Activated T-cell treated with anti-CD3 and anti-CD28 coated beads, Interleukin-2, amount 50 U/mL, for 48 hours (primary cell): ENCODE data around the gene KCTD19.

Experiments
- DNase-seq, 2 experiments: peaks; one replicate each; pipeline ENCODE4 v3.0.0-alpha.2; 2020

The KCTD19 gene

DNA sequence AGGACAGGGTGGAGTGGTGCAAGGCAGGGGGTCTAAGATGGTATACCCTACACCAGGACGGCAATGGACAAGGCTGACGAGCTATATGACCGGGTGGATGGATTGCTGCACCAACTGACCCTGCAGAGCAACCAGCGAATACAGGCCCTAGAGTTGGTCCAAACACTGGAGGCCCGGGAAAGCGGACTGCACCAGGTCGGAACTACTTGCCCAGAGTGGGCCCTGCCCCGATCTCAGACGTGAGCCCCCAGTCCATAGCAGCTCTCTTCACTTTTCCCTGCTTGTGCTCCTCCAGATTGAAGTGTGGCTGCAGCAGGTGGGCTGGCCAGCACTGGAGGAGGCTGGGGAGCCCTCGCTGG lies 44.1 kb downstream of the KCTD19 start:
- DNase-seq = no peak

DNA sequence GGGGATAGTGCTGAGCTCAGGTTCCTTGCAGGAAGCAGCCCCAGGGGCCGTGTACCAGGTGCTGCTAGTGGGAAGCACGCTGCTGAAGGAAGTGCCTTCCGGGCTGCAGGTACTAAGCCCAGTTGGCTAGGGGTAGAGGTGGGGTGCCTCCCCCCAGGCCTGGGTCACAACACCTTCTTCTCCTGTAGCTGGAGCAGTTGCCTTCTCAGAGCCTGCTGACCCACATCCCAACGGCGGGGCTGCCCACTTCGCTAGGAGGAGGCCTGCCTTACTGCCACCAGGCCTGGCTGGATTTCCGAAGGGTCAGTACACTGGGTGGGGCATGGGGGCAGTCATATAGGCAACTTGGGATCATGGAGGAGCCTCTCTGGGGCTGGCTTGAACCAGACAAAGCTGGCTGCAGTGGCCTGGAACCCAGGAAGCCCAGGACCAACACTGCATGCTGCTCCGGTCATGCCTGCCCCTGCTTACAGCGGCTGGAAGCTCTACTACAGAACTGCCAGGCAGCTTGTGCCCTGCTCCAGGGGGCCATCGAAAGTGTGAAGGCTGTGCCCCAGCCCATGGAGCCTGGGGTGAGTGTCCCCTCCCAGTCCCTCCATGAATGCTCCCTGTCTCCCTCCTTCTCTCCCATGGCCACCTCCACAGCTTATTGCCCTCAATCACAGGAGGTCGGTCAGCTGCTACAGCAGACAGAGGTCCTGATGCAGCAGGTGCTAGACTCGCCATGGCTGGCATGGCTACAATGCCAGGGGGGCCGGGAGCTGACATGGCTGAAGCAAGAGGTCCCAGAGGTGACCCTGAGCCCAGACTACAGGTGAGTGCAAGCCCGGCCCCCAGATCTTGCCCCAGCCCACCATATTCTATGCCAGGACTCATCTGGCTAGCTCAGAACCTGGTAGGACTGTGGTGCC lies 44.8 kb downstream of the KCTD19 start:
- DNase-seq = no peak

DNA sequence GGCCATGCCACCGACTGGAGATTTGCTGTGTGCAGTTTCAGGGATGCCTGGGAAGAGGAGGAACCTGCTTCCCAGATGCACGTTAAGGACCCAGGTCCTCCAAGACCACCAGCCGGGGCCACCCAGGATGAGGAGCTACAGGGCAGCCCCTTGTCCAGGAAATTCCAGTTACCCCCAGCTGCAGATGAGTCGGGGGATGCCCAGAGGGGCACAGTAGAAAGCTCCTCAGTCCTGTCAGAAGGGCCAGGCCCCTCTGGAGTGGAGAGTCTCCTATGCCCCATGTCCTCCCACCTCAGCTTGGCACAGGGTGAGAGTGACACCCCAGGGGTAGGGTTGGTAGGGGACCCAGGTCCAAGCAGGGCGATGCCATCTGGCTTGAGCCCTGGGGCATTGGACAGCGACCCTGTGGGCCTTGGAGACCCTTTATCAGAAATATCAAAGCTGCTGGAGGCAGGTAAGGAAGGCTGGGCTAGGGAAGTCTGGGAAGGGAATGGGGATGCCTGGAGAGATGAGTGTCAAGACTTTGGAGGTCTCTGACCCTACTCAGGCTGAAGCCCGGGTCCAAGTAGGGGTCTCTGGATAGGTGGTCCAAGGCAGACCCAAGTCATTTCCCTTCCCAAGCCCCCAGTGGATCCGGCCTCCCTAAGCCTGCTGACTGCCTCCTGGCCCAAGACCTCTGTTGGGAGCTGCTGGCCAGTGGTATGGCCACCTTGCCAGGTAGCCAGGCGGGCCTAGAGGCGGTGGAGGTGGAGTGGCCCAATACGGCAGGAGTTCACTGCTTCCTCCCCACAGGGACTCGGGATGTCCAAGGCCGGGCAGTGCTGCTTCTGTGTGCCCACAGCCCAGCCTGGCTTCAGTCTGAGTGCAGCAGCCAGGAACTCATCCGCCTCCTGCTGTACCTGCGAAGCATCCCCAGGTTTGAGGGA lies 46.2 kb downstream of the KCTD19 start:
- no peak for DNase-seq

- DNase-seq = peak in 1 of 2 experiments; percentile 92
These were observed 47.0 kb downstream of the KCTD19 start, which contains the start of gene PLEKHG4 for GRCh38 chr16:67279296-67280089. Gene PLEKHG4, plus strand, starts transcription at chr16:67279532. Its CDS starts 513 bp downstream, at chr16:67280045.

DNA sequence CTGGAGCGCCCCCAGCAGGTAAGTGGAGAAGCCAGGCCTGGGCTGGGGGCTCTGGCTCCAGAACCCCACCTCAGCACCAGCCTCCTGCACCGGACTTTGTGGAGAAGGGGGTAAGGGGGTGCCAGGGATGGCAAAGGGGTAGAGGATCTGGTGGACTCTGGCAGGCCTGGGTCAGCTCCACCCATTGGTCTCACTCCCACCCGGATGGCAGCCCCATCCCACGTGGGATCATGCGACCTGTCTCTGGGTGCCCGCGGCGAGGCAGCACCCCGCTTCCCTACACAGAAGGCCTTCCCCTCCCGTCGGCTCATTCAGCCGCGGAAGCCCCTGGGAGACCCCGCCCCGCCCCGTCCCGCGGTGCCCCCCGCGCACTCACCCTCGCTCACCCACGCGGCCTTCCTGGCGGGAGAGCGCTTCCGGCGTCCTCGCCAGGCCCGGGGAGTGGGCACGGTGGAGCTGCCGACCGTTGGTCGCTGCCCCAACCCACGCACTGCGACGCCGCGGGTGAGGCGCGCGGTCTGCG lies 47.7 kb downstream of the KCTD19 start:
- DNase-seq = peak in 1 of 2 experiments; percentile 85

GRCh38 chr16:67277999-67278772 lies 48.4 kb downstream of the KCTD19 start:
- no peak for DNase-seq

- peak; percentile 40 to 51 for DNase-seq
These were observed 49.1 kb downstream of the KCTD19 start for GRCh38 chr16:67277294-67277998.

GRCh38 chr16:67275321-67275720 lies 51.2 kb downstream of the KCTD19 start:
- no peak for DNase-seq

DNA sequence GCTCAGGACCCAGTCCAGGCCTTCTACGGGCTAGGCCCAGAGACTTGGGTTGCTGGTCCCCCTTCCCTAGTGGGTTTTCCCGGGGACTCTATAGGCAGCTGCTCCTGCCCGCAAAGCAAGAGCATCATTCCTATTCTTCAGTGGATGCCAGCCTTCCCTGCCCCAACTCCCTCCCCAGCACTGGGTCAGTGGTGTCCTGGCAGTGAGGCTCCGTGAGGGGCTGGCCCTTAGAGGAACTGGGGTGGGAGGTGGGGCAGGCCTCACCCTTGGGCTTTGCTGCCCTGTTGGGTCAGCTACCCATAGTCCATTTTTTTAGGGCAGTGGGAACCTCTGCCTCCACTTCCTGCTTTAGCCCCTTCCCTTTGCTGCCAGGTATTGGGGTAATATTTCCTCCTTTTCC lies 55.1 kb downstream of the KCTD19 start:
- DNase-seq = no peak

- DNase-seq = no peak
These were observed 55.6 kb downstream of the KCTD19 start for GRCh38 chr16:67270931-67271338.

DNA sequence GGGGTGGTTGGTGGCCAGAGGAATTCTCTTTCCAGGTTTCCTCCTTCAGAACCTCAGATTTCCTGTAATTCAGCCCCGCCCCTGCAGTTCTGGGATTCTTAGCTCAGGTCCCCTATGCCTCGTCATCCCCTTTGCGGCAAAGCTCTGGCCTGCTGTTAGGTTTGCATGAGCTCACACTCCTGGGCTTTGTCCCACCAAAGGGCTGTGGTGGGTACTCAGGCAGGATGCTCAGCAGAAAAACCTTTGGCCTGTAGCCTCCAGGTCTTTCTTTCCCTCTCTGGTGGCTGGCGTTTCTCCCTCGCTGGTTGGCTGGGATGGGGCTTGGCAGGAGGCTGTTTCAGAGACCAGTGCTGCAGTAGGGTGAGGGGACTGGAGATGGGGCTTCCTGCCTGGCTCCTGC lies 56.8 kb downstream of the KCTD19 start:
- DNase-seq = no peak

DNA sequence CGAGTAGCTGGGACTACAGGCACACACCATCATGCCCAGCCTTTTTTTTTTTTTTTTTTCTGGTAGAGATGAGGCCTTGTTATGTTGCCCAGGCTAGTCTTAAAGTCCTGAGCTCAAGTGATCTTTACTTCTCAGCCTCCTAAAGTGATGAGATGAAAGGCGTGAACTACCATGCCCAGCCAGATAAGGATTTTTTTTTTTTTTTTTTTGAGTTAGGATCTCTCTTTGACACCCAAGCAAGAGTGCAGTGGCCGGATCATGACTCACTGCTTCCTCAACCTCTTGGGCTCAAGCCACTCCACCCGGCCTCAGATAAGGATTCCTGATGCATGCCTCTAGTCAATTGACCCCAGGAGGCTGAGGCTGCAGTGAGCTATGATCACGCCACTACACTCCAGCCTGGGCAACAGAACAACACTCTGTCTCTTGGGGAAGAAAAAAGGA lies 58.4 kb downstream of the KCTD19 start:
- DNase-seq = no peak

DNA sequence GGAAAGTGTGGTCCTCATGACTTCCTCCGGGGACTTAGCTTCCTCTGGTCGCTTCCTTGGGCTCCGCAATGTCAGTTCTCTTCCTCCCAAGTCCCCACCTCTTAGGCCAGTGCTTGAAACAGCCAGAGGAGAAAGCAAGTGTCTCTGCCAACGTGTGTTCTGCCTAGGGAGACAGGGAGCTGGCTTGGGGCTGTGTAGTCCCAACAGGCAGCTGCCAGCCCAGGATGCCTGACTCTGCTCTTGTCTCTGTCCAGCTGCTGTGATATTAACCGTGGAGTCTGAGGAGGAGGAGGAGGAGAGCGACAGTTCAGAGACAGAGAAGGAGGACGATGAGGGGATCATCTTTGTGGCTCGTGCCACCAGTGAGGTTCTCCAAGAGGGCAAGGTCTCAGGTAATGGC lies 60.7 kb downstream of the KCTD19 start:
- DNase-seq = no peak

- DNase-seq = no peak
These were observed 61.7 kb downstream of the KCTD19 start for GRCh38 chr16:67264866-67265265.

- DNase-seq = no peak
These were observed 62.3 kb downstream of the KCTD19 start for GRCh38 chr16:67264277-67264676.

DNA sequence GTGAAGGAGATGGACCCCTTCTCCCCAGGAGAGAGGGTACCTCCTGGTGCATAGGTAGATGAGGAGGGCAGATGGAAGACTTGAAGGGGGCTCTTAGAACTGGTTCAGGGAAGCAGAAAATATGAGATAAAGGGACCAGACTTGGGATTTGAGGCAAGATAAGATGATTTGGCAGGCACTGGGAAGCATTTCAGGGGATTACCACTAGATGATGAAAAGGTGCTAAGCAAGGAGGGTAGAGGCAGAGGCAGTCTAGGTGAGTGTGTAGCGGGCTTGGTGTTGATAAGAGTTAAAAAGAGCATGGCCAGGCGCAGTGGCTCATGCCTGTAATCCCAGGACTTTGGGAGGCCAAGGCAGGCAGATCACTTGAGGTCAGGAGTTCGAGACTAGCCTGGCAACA lies 63.3 kb downstream of the KCTD19 start:
- DNase-seq = no peak

- peak in 1 of 2 experiments; percentile 37 for DNase-seq
These were observed 66.0 kb downstream of the KCTD19 start for GRCh38 chr16:67260426-67261063.

GRCh38 chr16:67259705-67260104 lies 66.8 kb downstream of the KCTD19 start:
- no peak for DNase-seq

DNA sequence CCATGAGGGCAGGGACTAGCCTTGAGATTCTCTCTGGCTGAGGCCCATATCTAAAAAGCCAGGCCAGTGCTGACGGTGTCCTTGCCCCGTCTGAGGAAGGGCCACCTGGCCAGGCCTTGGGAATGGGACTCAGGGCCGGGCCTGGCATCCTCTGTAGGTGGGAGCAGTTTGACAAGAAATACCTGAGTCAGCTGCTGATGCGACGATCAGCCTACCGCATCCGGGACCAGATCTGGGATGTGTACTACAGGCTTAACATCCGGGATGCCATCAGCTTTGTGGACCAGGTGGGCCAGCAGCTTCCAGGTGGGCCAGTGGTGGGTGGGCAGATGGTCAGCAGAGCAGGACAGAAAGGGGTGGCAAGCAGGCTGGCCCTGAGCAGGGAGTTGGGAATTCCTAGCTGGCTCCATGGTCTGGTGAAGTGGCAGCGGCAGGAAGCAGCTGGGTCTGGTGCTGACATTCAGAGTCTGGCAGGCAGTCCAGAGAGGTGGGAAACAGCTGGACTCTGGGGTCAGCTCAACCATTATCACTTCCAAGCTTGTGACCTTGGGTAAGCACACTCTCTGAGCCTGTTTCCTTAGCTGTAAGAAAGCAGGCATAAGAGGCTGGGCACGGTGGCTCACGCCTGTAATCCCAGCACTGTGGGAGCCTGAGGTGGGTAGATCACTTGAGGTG lies 68.2 kb downstream of the KCTD19 start:
- DNase-seq = no peak
